ENCODE measurements around the gene LRP1B.

Gene LRP1B

GRCh38 chr2:141930803-141931202, 200.0 kb downstream of the LRP1B start:
- Histone ChIP-seq H3K27me3 (ENCODE audit: control insufficient read depth, insufficient read depth, low read length) (no peaks in the 10 kb centered on the region), H3K36me3 (ENCODE audit: control insufficient read depth, insufficient read depth, low read length) (no peaks in the 10 kb centered on the region), H3K9me3 (ENCODE audit: control insufficient read depth, insufficient read depth, low read depth, low read length) (no peaks in the 10 kb centered on the region), H3K9ac (ENCODE audit: low read length) (no peak overlapping the region), H3K4me1 (ENCODE audit: control insufficient read depth, insufficient read depth, low read length) (no peaks in the 10 kb centered on the region), H3K27ac (ENCODE audit: low read depth, low read length) (no peak overlapping the region), H3K4me3 (ENCODE audit: low read depth, low read length) (no peak overlapping the region)

- H3K27me3 ChIP-seq (ENCODE audit: control insufficient read depth, insufficient read depth, low read length) = no peaks in the 10 kb centered on the region
- H3K4me3 ChIP-seq (ENCODE audit: low read depth, low read length) = no peak overlapping the region
- H3K9ac ChIP-seq (ENCODE audit: low read length) = no peak overlapping the region
- no peaks in the 10 kb centered on the region for H3K4me1 ChIP-seq (ENCODE audit: control insufficient read depth, insufficient read depth, low read length)
- no peak overlapping the region for H3K27ac ChIP-seq (ENCODE audit: low read depth, low read length)
- H3K9me3 ChIP-seq (ENCODE audit: control insufficient read depth, insufficient read depth, low read depth, low read length) = no peaks in the 10 kb centered on the region
- H3K36me3 ChIP-seq (ENCODE audit: control insufficient read depth, insufficient read depth, low read length) = no peaks in the 10 kb centered on the region
Measured at GRCh38 chr2:141929331-141930252, 201.2 kb downstream of the LRP1B start.

GRCh38 chr2:141928476-141928875, 202.3 kb downstream of the LRP1B start:
- Histone ChIP-seq H3K4me3 (ENCODE audit: low read depth, low read length) (no peak overlapping the region), H3K4me1 (ENCODE audit: control insufficient read depth, insufficient read depth, low read length) (no peaks in the 10 kb centered on the region), H3K27me3 (ENCODE audit: control insufficient read depth, insufficient read depth, low read length) (no peaks in the 10 kb centered on the region), H3K9ac (ENCODE audit: low read length) (no peak overlapping the region), H3K27ac (ENCODE audit: low read depth, low read length) (no peak overlapping the region), H3K9me3 (ENCODE audit: control insufficient read depth, insufficient read depth, low read depth, low read length) (no peaks in the 10 kb centered on the region), H3K36me3 (ENCODE audit: control insufficient read depth, insufficient read depth, low read length) (no peaks in the 10 kb centered on the region)

- Histone ChIP-seq H3K36me3 (ENCODE audit: control insufficient read depth, insufficient read depth, low read length) (no peaks in the 10 kb centered on the region), H3K27ac (ENCODE audit: low read depth, low read length) (no peak overlapping the region), H3K9ac (ENCODE audit: low read length) (no peak overlapping the region)
Measured at GRCh38 chr2:141927536-141927935, 203.3 kb downstream of the LRP1B start.

GRCh38 chr2:141925511-141925910, 205.3 kb downstream of the LRP1B start:
- Histone ChIP-seq H3K36me3 (ENCODE audit: control insufficient read depth, insufficient read depth, low read length) (no peaks in the 10 kb centered on the region), H3K9me3 (ENCODE audit: control insufficient read depth, insufficient read depth, low read depth, low read length) (no peaks in the 10 kb centered on the region), H3K27me3 (ENCODE audit: control insufficient read depth, insufficient read depth, low read length) (no peaks in the 10 kb centered on the region), H3K9ac (ENCODE audit: low read length) (no peak overlapping the region), H3K4me3 (ENCODE audit: low read depth, low read length) (no peak overlapping the region), H3K4me1 (ENCODE audit: control insufficient read depth, insufficient read depth, low read length) (no peaks in the 10 kb centered on the region), H3K27ac (ENCODE audit: low read depth, low read length) (no peak overlapping the region)

More at GRCh38 chr2:141927536-141927935, 203.3 kb downstream of the LRP1B start:
- no peaks in the 10 kb centered on the region for H3K9me3 ChIP-seq (ENCODE audit: control insufficient read depth, insufficient read depth, low read depth, low read length)
- H3K4me3 ChIP-seq (ENCODE audit: low read depth, low read length) = no peak overlapping the region
- no peaks in the 10 kb centered on the region for H3K27me3 ChIP-seq (ENCODE audit: control insufficient read depth, insufficient read depth, low read length)
- no peaks in the 10 kb centered on the region for H3K4me1 ChIP-seq (ENCODE audit: control insufficient read depth, insufficient read depth, low read length)

- Histone ChIP-seq H3K36me3 (ENCODE audit: control insufficient read depth, insufficient read depth, low read length) (no peaks in the 10 kb centered on the region), H3K27me3 (ENCODE audit: control insufficient read depth, insufficient read depth, low read length) (no peaks in the 10 kb centered on the region), H3K9ac (ENCODE audit: low read length) (no peak overlapping the region), H3K27ac (ENCODE audit: low read depth, low read length) (no peak overlapping the region), H3K4me3 (ENCODE audit: low read depth, low read length) (no peak overlapping the region), H3K4me1 (ENCODE audit: control insufficient read depth, insufficient read depth, low read length) (no peaks in the 10 kb centered on the region), H3K9me3 (ENCODE audit: control insufficient read depth, insufficient read depth, low read depth, low read length) (no peaks in the 10 kb centered on the region)
Measured at GRCh38 chr2:141923657-141924056, 207.2 kb downstream of the LRP1B start.

- H3K36me3 ChIP-seq (ENCODE audit: control insufficient read depth, insufficient read depth, low read length) = no peaks in the 10 kb centered on the region
- H3K27ac ChIP-seq (ENCODE audit: low read depth, low read length) = no peak overlapping the region
- no peaks in the 10 kb centered on the region for H3K27me3 ChIP-seq (ENCODE audit: control insufficient read depth, insufficient read depth, low read length)
- no peak overlapping the region for H3K9ac ChIP-seq (ENCODE audit: low read length)
- H3K4me3 ChIP-seq (ENCODE audit: low read depth, low read length) = no peak overlapping the region
- H3K4me1 ChIP-seq (ENCODE audit: control insufficient read depth, insufficient read depth, low read length) = 0 out of 2 replicates have a peak, but pooled peaks cover 3% of the 10 kb centered on the region
- H3K9me3 ChIP-seq (ENCODE audit: control insufficient read depth, insufficient read depth, low read depth, low read length) = 0 out of 2 replicates have a peak, but pooled peaks cover 4% of the 10 kb centered on the region
Measured at GRCh38 chr2:141911485-141912066, 219.2 kb downstream of the LRP1B start.

GRCh38 chr2:141906678-141907077, 224.1 kb downstream of the LRP1B start:
- no peak overlapping the region for H3K27ac ChIP-seq (ENCODE audit: low read depth, low read length)
- H3K9ac ChIP-seq (ENCODE audit: low read length) = no peak overlapping the region

GRCh38 chr2:141900826-141901225, 230.0 kb downstream of the LRP1B start:
- Histone ChIP-seq H3K36me3 (ENCODE audit: control insufficient read depth, insufficient read depth, low read length) (no peaks in the 10 kb centered on the region), H3K27me3 (ENCODE audit: control insufficient read depth, insufficient read depth, low read length) (no peaks in the 10 kb centered on the region), H3K4me1 (ENCODE audit: control insufficient read depth, insufficient read depth, low read length) (no peaks in the 10 kb centered on the region), H3K4me3 (ENCODE audit: low read depth, low read length) (no peak overlapping the region), H3K27ac (ENCODE audit: low read depth, low read length) (no peak overlapping the region), H3K9me3 (ENCODE audit: control insufficient read depth, insufficient read depth, low read depth, low read length) (no peaks in the 10 kb centered on the region), H3K9ac (ENCODE audit: low read length) (no peak overlapping the region)

More at GRCh38 chr2:141906678-141907077, 224.1 kb downstream of the LRP1B start:
- Histone ChIP-seq H3K9me3 (ENCODE audit: control insufficient read depth, insufficient read depth, low read depth, low read length) (no peaks in the 10 kb centered on the region), H3K27me3 (ENCODE audit: control insufficient read depth, insufficient read depth, low read length) (no peaks in the 10 kb centered on the region), H3K4me3 (ENCODE audit: low read depth, low read length) (no peak overlapping the region), H3K4me1 (ENCODE audit: control insufficient read depth, insufficient read depth, low read length) (0 out of 2 replicates have a peak, but pooled peaks cover 3% of the 10 kb centered on the region), H3K36me3 (ENCODE audit: control insufficient read depth, insufficient read depth, low read length) (no peaks in the 10 kb centered on the region)

GRCh38 chr2:141899740-141900139, 231.1 kb downstream of the LRP1B start:
- Histone ChIP-seq H3K4me1 (ENCODE audit: control insufficient read depth, insufficient read depth, low read length) (no peaks in the 10 kb centered on the region), H3K9ac (ENCODE audit: low read length) (no peak overlapping the region), H3K4me3 (ENCODE audit: low read depth, low read length) (no peak overlapping the region), H3K36me3 (ENCODE audit: control insufficient read depth, insufficient read depth, low read length) (no peaks in the 10 kb centered on the region), H3K27ac (ENCODE audit: low read depth, low read length) (no peak overlapping the region), H3K9me3 (ENCODE audit: control insufficient read depth, insufficient read depth, low read depth, low read length) (no peaks in the 10 kb centered on the region), H3K27me3 (ENCODE audit: control insufficient read depth, insufficient read depth, low read length) (no peaks in the 10 kb centered on the region)

GRCh38 chr2:141889788-141890187, 241.0 kb downstream of the LRP1B start:
- no peaks in the 10 kb centered on the region for H3K36me3 ChIP-seq (ENCODE audit: control insufficient read depth, insufficient read depth, low read length)
- no peaks in the 10 kb centered on the region for H3K9me3 ChIP-seq (ENCODE audit: control insufficient read depth, insufficient read depth, low read depth, low read length)
- H3K27me3 ChIP-seq (ENCODE audit: control insufficient read depth, insufficient read depth, low read length) = no peaks in the 10 kb centered on the region
- no peak overlapping the region for H3K4me3 ChIP-seq (ENCODE audit: low read depth, low read length)
- no peaks in the 10 kb centered on the region for H3K4me1 ChIP-seq (ENCODE audit: control insufficient read depth, insufficient read depth, low read length)
- no peak overlapping the region for H3K9ac ChIP-seq (ENCODE audit: low read length)
- no peak overlapping the region for H3K27ac ChIP-seq (ENCODE audit: low read depth, low read length)
